GM12891 (cell line): ENCODE data around the gene PRKAR1B.

Experiments
- POLR2A ChIP-seq: IDR thresholded peaks from 2 replicates; pipeline ENCODE4 v1.6.1; 2011; ENCODE audit warnings: low read depth, low read length, control low read depth
- TAF1 ChIP-seq: IDR thresholded peaks from 2 replicates; pipeline ENCODE4 v1.6.1; 2011; ENCODE audit warnings: low read depth, low read length, control low read depth

DNA sequence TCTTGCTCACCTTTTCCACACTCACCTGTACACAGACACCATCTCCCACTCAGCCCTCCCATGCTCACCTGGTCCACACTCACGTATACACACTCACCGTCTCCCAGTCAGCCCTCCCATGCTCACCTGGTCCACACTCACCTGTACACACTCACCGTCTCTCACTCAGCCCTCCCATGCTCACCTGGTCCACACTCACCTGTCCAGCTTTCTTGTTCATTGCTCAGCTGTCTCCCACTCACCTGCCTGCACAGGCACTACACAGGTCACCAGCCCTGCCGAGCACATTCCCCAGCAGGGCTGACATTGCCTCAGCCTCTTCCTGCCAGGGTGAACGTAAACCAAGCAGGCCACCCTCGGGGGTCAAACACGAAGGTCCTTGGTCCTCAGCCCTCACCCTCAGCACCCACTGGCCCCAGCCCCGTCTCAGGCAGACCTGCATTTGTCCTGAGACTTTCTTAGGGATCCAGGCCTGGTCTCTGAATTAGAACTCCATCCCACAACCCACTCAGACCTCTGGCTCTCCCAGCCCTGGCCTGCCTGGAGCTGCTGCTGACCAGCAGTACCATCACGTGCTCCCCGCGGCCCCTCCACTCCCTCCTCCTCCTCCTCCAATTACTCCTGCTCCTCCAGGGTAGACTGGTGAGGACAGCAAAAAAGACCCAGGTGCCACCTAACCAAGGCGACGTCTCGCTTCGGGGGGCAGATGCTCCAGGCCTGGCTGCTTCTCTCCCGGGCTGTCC, 13.4 kb downstream of the PRKAR1B start:
- no peak for TF ChIP-seq TAF1
- TF ChIP-seq POLR2A, result no peak
